IPS-15b (cell line): ENCODE measurements around the gene CACNA1C.

Source experiments
- H3K27me3 ChIP-seq: one replicate; pipeline ENCODE4 v1.6.1; 2013; ENCODE audit warnings: low read length; ENCODE audit not compliant: control insufficient read depth, insufficient read depth
- H3K36me3 ChIP-seq: one replicate; pipeline ENCODE4 v1.6.1; 2013; ENCODE audit warnings: low read length; ENCODE audit not compliant: control insufficient read depth, insufficient read depth
- H3K4me1 ChIP-seq: one replicate; pipeline ENCODE4 v1.6.1; 2013; ENCODE audit warnings: mild to moderate bottlenecking, low read length; ENCODE audit not compliant: control insufficient read depth, insufficient read depth
- H3K4me3 ChIP-seq: one replicate; pipeline ENCODE4 v1.5.1; 2013; ENCODE audit warnings: low read depth, low read length
- H3K9ac ChIP-seq: one replicate; pipeline ENCODE4 v1.6.1; 2013; ENCODE audit warnings: low read depth, mild to moderate bottlenecking, low read length
- H3K9me3 ChIP-seq: one replicate; pipeline ENCODE4 v1.6.1; 2013; ENCODE audit warnings: mild to moderate bottlenecking, low read length; ENCODE audit not compliant: control insufficient read depth, insufficient read depth

CACNA1C gene

GRCh38 chr12:2651068-2651965, 598.5 kb downstream of the CACNA1C start:
- Histone ChIP-seq H3K27me3 (no peaks in the 10 kb centered on the region), H3K9ac (no peak overlapping the region), H3K4me3 (no peak overlapping the region), H3K4me1 (peaks cover 2% of the 10 kb centered on the region), H3K9me3 (no peaks in the 10 kb centered on the region), H3K36me3 (no peaks in the 10 kb centered on the region)

GRCh38 chr12:2652011-2652400, 599.2 kb downstream of the CACNA1C start:
- Histone ChIP-seq H3K9me3 (no peaks in the 10 kb centered on the region), H3K36me3 (no peaks in the 10 kb centered on the region), H3K4me3 (no peak overlapping the region), H3K9ac (no peak overlapping the region), H3K4me1 (peaks cover 2% of the 10 kb centered on the region), H3K27me3 (no peaks in the 10 kb centered on the region)

GRCh38 chr12:2652401-2653081, 599.8 kb downstream of the CACNA1C start:
- no peak overlapping the region for H3K4me3 ChIP-seq
- H3K9me3 ChIP-seq = no peaks in the 10 kb centered on the region
- no peaks in the 10 kb centered on the region for H3K27me3 ChIP-seq
- H3K4me1 ChIP-seq = peaks cover 2% of the 10 kb centered on the region
- H3K9ac ChIP-seq = no peak overlapping the region
- no peaks in the 10 kb centered on the region for H3K36me3 ChIP-seq

- Histone ChIP-seq H3K4me3 (no peak overlapping the region), H3K4me1 (peaks cover 2% of the 10 kb centered on the region), H3K27me3 (no peaks in the 10 kb centered on the region), H3K9ac (no peak overlapping the region), H3K36me3 (no peaks in the 10 kb centered on the region), H3K9me3 (no peaks in the 10 kb centered on the region)
Observed at GRCh38 chr12:2653461-2653965, 600.7 kb downstream of the CACNA1C start.

- H3K27me3 ChIP-seq = no peaks in the 10 kb centered on the region
- no peaks in the 10 kb centered on the region for H3K9me3 ChIP-seq
- H3K4me3 ChIP-seq = no peak overlapping the region
- H3K36me3 ChIP-seq = no peaks in the 10 kb centered on the region
- H3K4me1 ChIP-seq = peaks cover 2% of the 10 kb centered on the region
- H3K9ac ChIP-seq = no peak overlapping the region
Observed at GRCh38 chr12:2654311-2654710, 601.5 kb downstream of the CACNA1C start.

GRCh38 chr12:2654741-2655140, 602.0 kb downstream of the CACNA1C start:
- peaks cover 2% of the 10 kb centered on the region for H3K4me1 ChIP-seq
- H3K9ac ChIP-seq = no peak overlapping the region
- H3K4me3 ChIP-seq = no peak overlapping the region
- no peaks in the 10 kb centered on the region for H3K9me3 ChIP-seq
- H3K36me3 ChIP-seq = no peaks in the 10 kb centered on the region
- H3K27me3 ChIP-seq = no peaks in the 10 kb centered on the region

- H3K27me3 ChIP-seq = no peaks in the 10 kb centered on the region
- no peak overlapping the region for H3K4me3 ChIP-seq
- no peak overlapping the region for H3K9ac ChIP-seq
- no peaks in the 10 kb centered on the region for H3K4me1 ChIP-seq
- H3K36me3 ChIP-seq = no peaks in the 10 kb centered on the region
- no peaks in the 10 kb centered on the region for H3K9me3 ChIP-seq
Observed at GRCh38 chr12:2662524-2662923, 609.7 kb downstream of the CACNA1C start.

- H3K27me3 ChIP-seq = no peaks in the 10 kb centered on the region
- no peaks in the 10 kb centered on the region for H3K4me1 ChIP-seq
- no peaks in the 10 kb centered on the region for H3K9me3 ChIP-seq
- no peak overlapping the region for H3K4me3 ChIP-seq
- H3K9ac ChIP-seq = no peak overlapping the region
- no peaks in the 10 kb centered on the region for H3K36me3 ChIP-seq
Observed at GRCh38 chr12:2664721-2665577, 612.2 kb downstream of the CACNA1C start.

- H3K4me3 ChIP-seq = no peak overlapping the region
- no peaks in the 10 kb centered on the region for H3K27me3 ChIP-seq
- no peaks in the 10 kb centered on the region for H3K36me3 ChIP-seq
- H3K9me3 ChIP-seq = no peaks in the 10 kb centered on the region
- H3K9ac ChIP-seq = no peak overlapping the region
- H3K4me1 ChIP-seq = no peaks in the 10 kb centered on the region
Observed at GRCh38 chr12:2666411-2666810, 613.6 kb downstream of the CACNA1C start.

- H3K27me3 ChIP-seq = no peaks in the 10 kb centered on the region
Observed at GRCh38 chr12:2666846-2667245, 614.1 kb downstream of the CACNA1C start.

GRCh38 chr12:2667716-2668440, 615.1 kb downstream of the CACNA1C start:
- Histone ChIP-seq H3K4me3 (no peak overlapping the region), H3K27me3 (no peaks in the 10 kb centered on the region), H3K4me1 (no peaks in the 10 kb centered on the region), H3K9ac (no peak overlapping the region), H3K36me3 (no peaks in the 10 kb centered on the region), H3K9me3 (no peaks in the 10 kb centered on the region)

More at GRCh38 chr12:2666846-2667245, 614.1 kb downstream of the CACNA1C start:
- H3K4me1 ChIP-seq = no peaks in the 10 kb centered on the region
- H3K9me3 ChIP-seq = no peaks in the 10 kb centered on the region
- no peak overlapping the region for H3K4me3 ChIP-seq
- no peaks in the 10 kb centered on the region for H3K36me3 ChIP-seq
- H3K9ac ChIP-seq = no peak overlapping the region
